PC-9 (cell line): ENCODE measurements around the gene VPS13D.

Experiments used
- CTCF ChIP-seq: fragments of 200-600 bp; sonication (generic); conservative IDR thresholded peaks from 2 replicates; pipeline ENCODE4 v1.6.1; 2017; ENCODE audit warnings: mixed run types, antibody characterized with exemption, mild to moderate bottlenecking, moderate library complexity
- EZH2 ChIP-seq: fragments of 200-600 bp; sonication (generic); IDR thresholded peaks from 2 replicates; pipeline ENCODE4 v1.8.0; 2017; ENCODE audit warnings: antibody characterized with exemption, low read depth

GRCh38 chr1:12456979-12457378 is 227.1 kb downstream of the VPS13D start:
- TF ChIP-seq CTCF (no peak), EZH2 (no peak)
